Tibial nerve (tissue), 4 donors: ENCODE measurements around the gene RAD23A.

Experiments used
- EP300 ChIP-seq, 2 donors: sonication (generic); formaldehyde crosslinking; IDR thresholded peaks; one replicate each; pipeline ENCODE4 v1.6.1; 2017; ENCODE audit warnings: antibody characterized with exemption in 2 of 2, mild to moderate bottlenecking in 1 of 2
- POLR2A ChIP-seq, 2 donors: fragments of 450-650 bp; IDR thresholded peaks; one replicate each; pipeline ENCODE4 v1.6.1; 2017; ENCODE audit warnings: antibody characterized with exemption in 2 of 2, mild to moderate bottlenecking in 2 of 2, moderate library complexity in 2 of 2
- TF ChIP-seq, protein P1 (sequence below), 5 experiments: fragments of 200-600 bp in 3 of 5; fragments of 450-650 bp in 2 of 5; sonication (generic) in 3 of 5; IDR thresholded peaks; one replicate each; pipeline ENCODE4 v1.5.1; 2016 to 2019; ENCODE audit warnings: antibody characterized with exemption in 5 of 5, mild to moderate bottlenecking in 3 of 5, moderate library complexity in 2 of 5

DNA sequence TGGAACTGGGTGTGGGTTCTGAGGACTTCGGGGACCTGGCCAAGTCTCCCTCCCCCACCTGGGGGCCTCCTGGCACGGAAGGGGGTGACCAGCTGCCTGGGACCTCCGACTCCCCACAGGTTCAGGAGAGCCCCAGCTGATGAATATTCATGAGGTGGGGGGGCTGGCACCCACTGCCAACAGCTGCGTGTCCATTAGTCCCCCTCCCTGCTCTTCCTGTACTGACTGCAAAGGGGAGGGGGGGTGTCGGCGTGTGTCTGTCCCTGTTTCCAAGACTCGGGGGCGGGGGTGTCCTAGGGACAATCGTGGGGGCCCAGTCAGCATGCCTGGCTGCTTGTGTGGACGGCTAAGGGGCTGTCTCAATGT lies 39.0 kb downstream of the RAD23A start:
- no peak for TF ChIP-seq POLR2A (IDR thresholded peaks at IDR 0.05)
- TF ChIP-seq, protein P1, sequence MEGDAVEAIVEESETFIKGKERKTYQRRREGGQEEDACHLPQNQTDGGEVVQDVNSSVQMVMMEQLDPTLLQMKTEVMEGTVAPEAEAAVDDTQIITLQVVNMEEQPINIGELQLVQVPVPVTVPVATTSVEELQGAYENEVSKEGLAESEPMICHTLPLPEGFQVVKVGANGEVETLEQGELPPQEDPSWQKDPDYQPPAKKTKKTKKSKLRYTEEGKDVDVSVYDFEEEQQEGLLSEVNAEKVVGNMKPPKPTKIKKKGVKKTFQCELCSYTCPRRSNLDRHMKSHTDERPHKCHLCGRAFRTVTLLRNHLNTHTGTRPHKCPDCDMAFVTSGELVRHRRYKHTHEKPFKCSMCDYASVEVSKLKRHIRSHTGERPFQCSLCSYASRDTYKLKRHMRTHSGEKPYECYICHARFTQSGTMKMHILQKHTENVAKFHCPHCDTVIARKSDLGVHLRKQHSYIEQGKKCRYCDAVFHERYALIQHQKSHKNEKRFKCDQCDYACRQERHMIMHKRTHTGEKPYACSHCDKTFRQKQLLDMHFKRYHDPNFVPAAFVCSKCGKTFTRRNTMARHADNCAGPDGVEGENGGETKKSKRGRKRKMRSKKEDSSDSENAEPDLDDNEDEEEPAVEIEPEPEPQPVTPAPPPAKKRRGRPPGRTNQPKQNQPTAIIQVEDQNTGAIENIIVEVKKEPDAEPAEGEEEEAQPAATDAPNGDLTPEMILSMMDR (IDR thresholded peaks at IDR 0.05), result no peak
- no peak for TF ChIP-seq EP300 (IDR thresholded peaks at IDR 0.05)
